Karpas-422 (cell line): ENCODE results near the gene CCDC39. TPM values are rescaled to one million over a fixed set of nuclear protein-coding genes. Genes with fewer than 3 reads are reported as not detected.
"Not testable (repeated sequence)": the region's sequence is repeated elsewhere in the genome, so short reads cannot be mapped to it uniquely, and the experiment has no call there.

ENCODE experiments used
- DNase-seq: peaks from one replicate; pipeline ENCODE4 v3.0.0-alpha.2; 2015
- H2AFZ ChIP-seq: fragments of 200-600 bp; sonication (generic); 2 replicates; pipeline ENCODE4 v1.6.1; 2014; ENCODE audit warnings: antibody characterized with exemption, low read length, mixed read lengths
- H3K27ac ChIP-seq: fragments of 200-600 bp; sonication (generic); 2 replicates; pipeline ENCODE4 v1.5.1; 2014; ENCODE audit warnings: mild to moderate bottlenecking, low read length, moderate library complexity
- H3K27me3 ChIP-seq: fragments of 200-600 bp; sonication (generic); 2 replicates; pipeline ENCODE4 v1.6.1; 2014; ENCODE audit warnings: low read length, mixed read lengths
- H3K36me3 ChIP-seq: fragments of 200-600 bp; sonication (generic); 2 replicates; pipeline ENCODE4 v1.6.1; 2014; ENCODE audit warnings: low read length, mixed read lengths; ENCODE audit not compliant: insufficient read depth
- H3K4me1 ChIP-seq: fragments of 200-600 bp; sonication (generic); 2 replicates; pipeline ENCODE4 v1.6.1; 2014; ENCODE audit warnings: mild to moderate bottlenecking, low read length, mixed read lengths
- H3K4me2 ChIP-seq: fragments of 200-600 bp; sonication (generic); 2 replicates; pipeline ENCODE4 v1.6.1; 2014; ENCODE audit warnings: low read length, low read depth, mild to moderate bottlenecking; ENCODE audit not compliant: poor library complexity, severe bottlenecking
- H3K4me3 ChIP-seq: fragments of 200-600 bp; sonication (generic); 2 replicates; pipeline ENCODE4 v1.5.1; 2014; ENCODE audit warnings: mild to moderate bottlenecking, antibody characterized with exemption, low read length, mixed read lengths
- H3K79me2 ChIP-seq: fragments of 200-600 bp; sonication (generic); 2 replicates; pipeline ENCODE4 v1.6.1; 2014; ENCODE audit warnings: mild to moderate bottlenecking, low read length, mixed read lengths
- H3K9ac ChIP-seq: fragments of 200-600 bp; sonication (generic); 2 replicates; pipeline ENCODE4 v1.6.0; 2014; ENCODE audit warnings: low read length
- H3K9me2 ChIP-seq: fragments of 200-600 bp; sonication (generic), shearing (Covaris generic); replicated peaks from 2 replicates; pipeline ENCODE4 v1.6.0; 2014; ENCODE audit warnings: mild to moderate bottlenecking, low read length, moderate library complexity; ENCODE audit not compliant: insufficient read depth
- H3K9me3 ChIP-seq: fragments of 300-700, 200-600 bp; sonication (generic); 2 replicates; pipeline ENCODE4 v1.6.1; 2014; ENCODE audit warnings: low read length, mixed read lengths
- H4K20me1 ChIP-seq: fragments of 200-600 bp; sonication (generic); 2 replicates; pipeline ENCODE4 v1.6.1; 2014; ENCODE audit warnings: mild to moderate bottlenecking, antibody characterized with exemption, low read length, low read depth; ENCODE audit not compliant: insufficient read depth
- total RNA-seq: library from RNA; depleted of rRNA; stranded (reverse); fragments of >200 nt; shearing (Covaris generic); gene quantifications from 2 replicates; pipeline ENCODE4 v1.2.3, GENCODE V29; 2014; ENCODE audit warnings: low replicate concordance

The CCDC39 gene
- total RNA-seq, 1 experiment from 2014 or later: not detected

DNA sequence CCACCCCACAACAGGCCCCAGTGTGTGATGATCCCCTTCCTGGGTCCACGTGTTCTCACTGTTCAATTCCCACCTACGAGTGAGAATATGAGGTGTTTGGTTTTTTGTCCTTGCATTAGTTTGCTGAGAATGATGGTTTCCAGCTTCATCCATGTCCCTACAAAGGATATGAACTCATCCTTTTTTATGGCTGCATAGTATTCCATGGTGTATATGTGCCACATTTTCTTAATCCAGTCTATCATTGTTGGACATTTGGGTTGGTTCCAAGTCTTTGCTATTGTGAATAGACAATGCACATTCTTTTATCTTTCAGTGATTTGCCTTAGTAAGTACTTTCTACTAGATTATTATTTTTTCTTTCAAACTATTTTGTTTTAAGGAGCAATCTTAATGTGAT lies 60.7 kb downstream of the CCDC39 start:
- not testable (repeated sequence) for H4K20me1 ChIP-seq, H3K27ac ChIP-seq, H3K9me3 ChIP-seq, H3K4me1 ChIP-seq, H2AFZ ChIP-seq, DNase-seq, H3K4me2 ChIP-seq, H3K79me2 ChIP-seq, H3K4me3 ChIP-seq, H3K9me2 ChIP-seq, H3K9ac ChIP-seq, H3K27me3 ChIP-seq
- H3K36me3 ChIP-seq: peaks cover 32% of the 10 kb centered on the region; the same call in 1 of the 2 replicates

DNA sequence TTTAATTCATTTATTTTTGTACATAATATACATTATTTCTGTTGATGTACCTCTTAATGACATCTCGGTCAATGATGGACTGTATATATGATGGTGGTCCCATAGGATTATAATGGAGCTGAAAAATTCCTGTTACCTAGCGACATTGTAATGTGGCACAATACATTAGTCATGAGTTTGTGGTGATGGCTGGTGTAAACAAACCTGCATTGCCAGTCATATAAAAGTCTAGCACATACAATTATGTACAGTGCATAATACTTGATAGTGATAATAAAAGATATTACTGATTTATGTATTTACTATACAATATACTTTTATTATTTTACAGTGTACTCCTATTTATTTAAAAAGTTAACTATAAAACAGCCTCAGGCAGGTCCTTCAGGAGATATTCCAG lies 62.2 kb downstream of the CCDC39 start:
- H3K9me3 ChIP-seq: no peaks in the 10 kb centered on the region
- H3K4me1 ChIP-seq: no peaks in the 10 kb centered on the region
- peaks cover 48% of the 10 kb centered on the region for H3K36me3 ChIP-seq
- H3K9ac ChIP-seq: no peak overlapping the region
- no peaks in the 10 kb centered on the region for H4K20me1 ChIP-seq
- H3K9me2 ChIP-seq: no peaks in the 10 kb centered on the region
- no peak overlapping the region for H3K27ac ChIP-seq
- H2AFZ ChIP-seq: no peak overlapping the region
- no peak for DNase-seq
- H3K79me2 ChIP-seq: no peaks in the 10 kb centered on the region
- H3K4me3 ChIP-seq: no peak overlapping the region
- H3K27me3 ChIP-seq: no peaks in the 10 kb centered on the region
- H3K4me2 ChIP-seq: no peak overlapping the region

DNA sequence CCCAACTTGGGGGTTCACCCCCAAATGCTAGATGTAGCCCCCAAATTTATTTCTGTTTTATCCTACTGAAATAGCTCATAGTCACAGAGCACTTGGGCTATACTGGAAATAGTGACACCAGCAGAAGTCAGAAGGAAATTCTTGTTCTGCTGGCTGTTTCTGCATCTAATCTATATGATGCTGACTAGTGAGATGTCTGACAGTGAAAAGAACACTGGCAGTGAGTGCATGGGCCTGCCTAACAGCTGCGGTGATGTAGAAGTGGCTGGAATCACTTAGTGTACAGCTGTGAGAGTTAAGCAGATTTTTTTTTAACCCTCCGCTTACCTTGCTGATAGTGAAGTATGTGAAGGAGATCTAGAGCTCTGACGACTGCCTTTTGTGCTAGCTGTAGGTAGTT lies 63.3 kb downstream of the CCDC39 start:
- H3K27ac ChIP-seq: no peak overlapping the region; the same call in 1 of the 2 replicates
- H3K9ac ChIP-seq: no peak overlapping the region
- no peaks in the 10 kb centered on the region for H3K4me1 ChIP-seq
- no peak overlapping the region for H3K4me3 ChIP-seq
- H3K36me3 ChIP-seq: peaks cover 59% of the 10 kb centered on the region
- no peak overlapping the region for H2AFZ ChIP-seq
- H3K79me2 ChIP-seq: no peaks in the 10 kb centered on the region
- no peaks in the 10 kb centered on the region for H3K9me2 ChIP-seq
- no peaks in the 10 kb centered on the region for H3K9me3 ChIP-seq
- no peaks in the 10 kb centered on the region for H3K27me3 ChIP-seq
- no peak for DNase-seq
- no peak overlapping the region for H3K4me2 ChIP-seq
- no peaks in the 10 kb centered on the region for H4K20me1 ChIP-seq

DNA sequence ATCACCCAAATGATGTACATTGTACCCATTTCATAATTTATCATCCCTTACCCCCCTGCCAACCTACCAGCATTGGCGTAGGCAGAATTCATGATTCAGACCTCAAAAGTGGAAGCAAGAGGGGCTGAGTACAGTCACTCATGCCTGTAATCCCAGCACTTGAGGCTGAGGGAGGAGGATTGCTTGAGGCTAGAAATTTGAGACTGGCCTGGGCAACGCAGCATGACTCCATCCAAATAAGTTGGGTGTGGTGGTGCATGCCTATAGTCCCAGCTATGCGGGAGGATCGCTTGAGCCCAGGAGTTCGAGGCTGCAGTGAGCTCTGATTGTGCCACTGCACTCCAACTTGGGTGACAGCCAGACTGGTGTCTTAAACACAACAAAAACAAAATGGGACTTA lies 66.9 kb downstream of the CCDC39 start:
- Histone ChIP-seq H3K27me3 (no peaks in the 10 kb centered on the region), H3K27ac (no peak overlapping the region), H3K4me3 (no peak overlapping the region), H3K4me2 (no peak overlapping the region), H3K36me3 (peaks cover 87% of the 10 kb centered on the region), H3K9me2 (no peaks in the 10 kb centered on the region), H3K4me1 (no peaks in the 10 kb centered on the region), H2AFZ (no peak overlapping the region), H3K9ac (no peak overlapping the region), H3K79me2 (no peaks in the 10 kb centered on the region), H4K20me1 (no peaks in the 10 kb centered on the region), H3K9me3 (no peaks in the 10 kb centered on the region)
- no peak for DNase-seq

DNA sequence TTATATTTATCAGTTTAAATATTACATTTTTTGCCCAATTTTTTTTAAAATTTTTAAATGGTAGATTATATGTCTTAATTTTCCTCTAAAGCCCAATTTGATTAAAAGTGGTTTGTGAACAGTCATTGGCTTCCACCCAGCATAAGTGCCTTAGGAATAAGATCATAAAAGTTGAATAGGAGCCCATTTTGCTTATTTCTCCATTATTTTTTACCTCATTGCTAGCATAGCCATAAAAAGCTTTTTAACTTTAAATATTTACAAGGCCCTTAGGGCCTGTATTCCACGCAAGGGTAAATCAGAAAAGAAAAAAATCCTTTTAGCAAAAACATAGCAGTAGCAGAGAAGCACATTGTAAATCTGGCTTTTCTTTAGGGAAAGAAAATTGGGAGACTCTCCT lies 68.3 kb downstream of the CCDC39 start:
- Histone ChIP-seq H2AFZ (no peak overlapping the region), H3K4me2 (no peak overlapping the region), H3K9me3 (no peaks in the 10 kb centered on the region), H3K4me1 (no peaks in the 10 kb centered on the region), H3K27ac (no peak overlapping the region), H3K36me3 (peaks cover 93% of the 10 kb centered on the region), H3K79me2 (peaks cover 8% of the 10 kb centered on the region; the same call in 1 of the 2 replicates), H3K4me3 (no peak overlapping the region), H3K9me2 (no peaks in the 10 kb centered on the region), H3K9ac (no peak overlapping the region), H4K20me1 (no peaks in the 10 kb centered on the region), H3K27me3 (no peaks in the 10 kb centered on the region)
- DNase-seq: no peak

DNA sequence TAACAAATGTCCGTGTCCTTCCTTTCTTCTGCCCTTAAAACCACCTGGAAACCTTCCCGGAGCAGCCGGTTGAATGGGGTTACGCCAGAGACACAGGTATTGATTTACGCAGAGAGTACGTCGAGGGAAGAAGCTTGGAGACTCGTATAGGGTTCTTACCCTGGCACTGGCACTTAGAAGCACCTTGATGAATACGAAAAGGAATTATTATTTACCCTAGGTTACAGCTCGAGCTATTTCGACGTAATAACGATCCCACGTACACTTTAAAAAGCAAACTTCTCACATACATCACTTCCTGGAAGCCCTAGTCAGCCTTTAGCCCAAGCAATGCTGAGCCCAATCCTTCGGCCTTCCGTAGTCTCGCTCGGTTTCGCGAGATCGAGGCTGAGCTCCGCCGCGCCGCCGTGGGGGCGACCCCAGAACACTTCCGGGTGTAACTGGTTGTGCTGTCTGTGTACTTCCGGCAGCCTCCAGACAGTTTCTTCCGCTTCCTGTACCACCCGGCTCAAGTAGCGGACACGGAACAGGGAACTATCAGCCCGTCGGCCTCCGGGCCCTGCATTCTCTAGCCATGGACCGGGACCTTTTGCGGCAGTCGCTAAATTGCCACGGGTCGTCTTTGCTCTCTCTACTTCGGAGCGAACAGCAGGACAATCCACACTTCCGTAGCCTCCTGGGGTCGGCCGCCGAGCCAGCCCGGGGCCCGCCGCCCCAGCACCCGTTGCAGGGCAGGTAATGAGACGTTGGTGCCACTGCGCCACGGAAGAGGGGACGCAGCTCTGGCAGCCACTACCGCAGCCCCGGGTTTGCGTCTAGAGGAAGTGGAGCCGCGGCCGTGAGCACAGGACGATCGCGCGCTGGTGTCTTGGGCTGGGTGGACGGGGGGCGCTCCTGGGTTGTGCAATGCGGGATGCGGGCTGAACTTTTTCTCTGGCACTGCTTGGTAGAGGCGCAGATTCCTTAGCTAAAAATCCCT lies 77.3 kb downstream of the CCDC39 start, which contains the start of gene TTC14:
Gene TTC14, plus strand, starts transcription at position 476 of the 979 bp plus-strand sequence. Its CDS starts 99 bp downstream, at position 575.
- Histone ChIP-seq H3K4me3 (peak within 1 kb of the TSS; percentile 89), H3K9ac (peak within 1 kb of the TSS; percentile 90), H3K36me3 (peaks cover 35% of the 10 kb centered on the region), H2AFZ (peak within 1 kb of the TSS; percentile 68), H3K9me3 (no peaks in the 10 kb centered on the region), H3K4me1 (peaks cover 20% of the 10 kb centered on the region), H3K27ac (peak within 1 kb of the TSS; percentile 86), H3K9me2 (no peaks in the 10 kb centered on the region), H3K4me2 (peak within 1 kb of the TSS; percentile 80), H3K27me3 (no peaks in the 10 kb centered on the region), H4K20me1 (peaks cover 8% of the 10 kb centered on the region; the same call in 1 of the 2 replicates), H3K79me2 (peaks cover 39% of the 10 kb centered on the region)
- DNase-seq: peak; percentile 97

DNA sequence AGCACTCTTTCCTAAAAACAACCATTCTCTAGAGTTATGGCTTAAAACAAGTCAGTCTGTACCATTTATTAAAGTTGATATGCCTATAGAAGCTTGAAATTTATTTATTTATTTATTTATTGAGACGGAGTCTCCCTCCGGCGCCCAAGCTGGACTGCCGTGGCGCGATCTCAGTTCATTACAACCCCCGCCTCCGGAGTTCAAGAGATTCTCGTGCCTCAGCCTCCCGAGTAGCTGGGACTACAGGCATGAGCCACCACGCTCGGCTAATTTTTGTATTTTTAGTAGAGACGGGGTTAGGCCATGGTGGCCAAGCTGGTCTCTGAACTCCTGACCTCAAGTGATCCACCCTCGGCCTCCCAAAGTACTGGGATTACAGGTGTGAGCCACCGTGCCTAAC lies 78.8 kb downstream of the CCDC39 start:
- Histone ChIP-seq H3K79me2 (peaks cover 28% of the 10 kb centered on the region), H3K36me3 (peaks cover 22% of the 10 kb centered on the region), H3K27me3 (no peaks in the 10 kb centered on the region), H3K4me3 (no peak overlapping the region), H3K9ac (no peak overlapping the region), H2AFZ (no peak overlapping the region), H3K27ac (no peak overlapping the region), H3K4me1 (peaks cover 20% of the 10 kb centered on the region), H3K9me2 (no peaks in the 10 kb centered on the region), H4K20me1 (peaks cover 8% of the 10 kb centered on the region; the same call in 1 of the 2 replicates), H3K4me2 (no peak overlapping the region), H3K9me3 (no peaks in the 10 kb centered on the region)
- DNase-seq: no peak

DNA sequence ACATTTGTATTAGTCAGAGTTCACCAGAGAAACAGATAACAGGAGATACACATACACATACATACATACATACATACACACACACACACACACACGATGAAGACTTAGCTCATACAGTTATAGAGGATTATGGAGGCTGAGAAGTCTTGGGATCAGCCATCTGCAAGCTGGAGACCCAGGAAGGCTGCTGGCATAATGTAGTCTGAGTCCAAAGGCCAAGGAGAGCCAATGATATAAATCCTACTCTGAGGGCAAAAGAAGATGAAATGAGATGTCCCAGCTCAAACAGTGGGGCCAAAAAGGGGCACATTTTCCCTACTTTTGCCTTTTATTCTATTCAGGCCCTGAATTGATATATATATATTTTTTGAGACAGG lies 83.7 kb downstream of the CCDC39 start:
- H2AFZ ChIP-seq: no peak overlapping the region
- no peak overlapping the region for H3K4me3 ChIP-seq
- no peak overlapping the region for H3K4me2 ChIP-seq
- H3K36me3 ChIP-seq: no peaks in the 10 kb centered on the region
- H3K9ac ChIP-seq: no peak overlapping the region
- H3K9me2 ChIP-seq: no peaks in the 10 kb centered on the region
- no peaks in the 10 kb centered on the region for H3K4me1 ChIP-seq
- H3K9me3 ChIP-seq: no peaks in the 10 kb centered on the region
- no peaks in the 10 kb centered on the region for H3K79me2 ChIP-seq
- H3K27ac ChIP-seq: no peak overlapping the region
- H3K27me3 ChIP-seq: no peaks in the 10 kb centered on the region
- no peak for DNase-seq
- H4K20me1 ChIP-seq: no peaks in the 10 kb centered on the region
